Fibroblast of skin of right biceps (primary cell): ENCODE results near the gene TTLL1.
"Not testable (repeated sequence)": the region's sequence is repeated elsewhere in the genome, so short reads cannot be mapped to it uniquely, and the experiment has no call there.

Source experiments
- DNase-seq: peaks from one replicate; pipeline ENCODE4 v3.0.0-alpha.2; 2013

Gene TTLL1

GRCh38 chr22:43109921-43110443 is 20.8 kb upstream of the TTLL1 start:
- no peak for DNase-seq

GRCh38 chr22:43109511-43109910 is 20.3 kb upstream of the TTLL1 start:
- DNase-seq: no peak

- DNase-seq: no peak
Observed at GRCh38 chr22:43106302-43106701, 17.1 kb upstream of the TTLL1 start.

- not testable (repeated sequence) for DNase-seq
Observed at GRCh38 chr22:43104950-43105349, 15.8 kb upstream of the TTLL1 start.

GRCh38 chr22:43104056-43104625 is 14.9 kb upstream of the TTLL1 start:
- peak; percentile 26 for DNase-seq

DNA sequence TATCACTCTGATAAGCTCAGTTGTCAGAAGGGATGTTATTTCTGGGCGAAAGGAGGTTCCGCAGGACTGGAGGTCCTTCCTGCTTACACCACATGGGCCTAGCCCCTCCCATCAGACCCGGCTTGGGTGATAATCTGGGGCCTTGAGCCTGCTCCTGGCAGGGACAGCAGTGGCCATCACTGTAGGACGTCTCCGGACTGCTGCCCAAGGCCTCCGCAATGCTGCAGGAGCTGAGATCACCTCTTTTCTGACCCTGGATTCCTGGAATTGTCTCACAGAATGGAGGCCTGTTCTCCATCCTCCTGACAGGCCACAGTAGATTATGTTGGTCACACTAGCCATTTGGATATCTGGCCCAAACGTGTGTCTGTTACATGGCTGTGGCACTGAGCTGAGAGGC is 12.1 kb upstream of the TTLL1 start:
- no peak for DNase-seq

- DNase-seq: no peak
Observed at GRCh38 chr22:43100225-43100624, 11.0 kb upstream of the TTLL1 start.

DNA sequence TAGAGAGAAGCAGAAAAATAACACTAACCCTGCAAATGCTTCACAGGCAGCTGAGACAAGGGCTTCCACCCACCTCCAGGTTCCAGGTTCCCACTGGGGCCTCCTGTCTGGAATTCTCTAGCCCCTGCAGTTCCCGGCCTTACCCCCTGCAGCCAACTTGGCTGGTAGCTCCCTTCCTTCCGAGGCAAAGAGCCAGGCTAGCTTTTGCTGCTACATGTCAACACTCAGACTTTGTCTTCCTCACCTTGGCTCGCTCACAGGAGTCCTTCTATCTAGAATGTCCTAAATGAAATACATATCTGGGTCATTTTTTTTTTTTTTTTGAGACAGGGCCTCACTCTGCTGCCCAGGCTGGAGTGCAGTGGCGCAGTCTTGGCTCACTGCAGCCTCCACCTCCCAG is 9.9 kb upstream of the TTLL1 start:
- DNase-seq: no peak

GRCh38 chr22:43098356-43098755 is 9.2 kb upstream of the TTLL1 start:
- no peak for DNase-seq

- DNase-seq: no peak
Observed at GRCh38 chr22:43096420-43096819, 7.2 kb upstream of the TTLL1 start.

- DNase-seq: no peak
Observed at GRCh38 chr22:43094551-43094950, 5.4 kb upstream of the TTLL1 start.

- DNase-seq: no peak
Observed at GRCh38 chr22:43094085-43094484, 4.9 kb upstream of the TTLL1 start.

DNA sequence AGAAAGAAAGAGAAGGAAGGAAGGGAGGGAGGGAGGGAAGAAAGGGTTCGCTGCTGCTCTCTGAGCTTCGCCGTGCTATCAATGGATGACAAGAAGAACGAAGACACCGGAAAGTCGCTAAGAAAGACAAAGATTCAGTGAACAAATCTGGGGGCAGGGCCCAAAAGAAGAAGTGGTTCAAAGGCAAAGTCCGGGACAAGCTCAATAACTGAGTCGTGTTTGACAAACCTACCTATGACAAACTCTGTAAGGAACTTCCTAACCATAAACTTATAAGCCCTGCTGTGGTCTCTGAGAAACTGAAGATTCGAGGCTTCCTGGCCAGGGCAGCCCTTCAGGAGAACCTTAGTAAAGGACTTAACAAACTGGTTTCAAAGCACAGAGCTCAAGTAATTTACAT is 2.9 kb upstream of the TTLL1 start:
- no peak for DNase-seq

- peak; percentile 91 for DNase-seq
Observed at GRCh38 chr22:43090130-43090789, 1.1 kb upstream of the TTLL1 start.

GRCh38 chr22:43088627-43088983 is 586 bp downstream of the TTLL1 start:
- DNase-seq: no peak

GRCh38 chr22:43085658-43086606 is 3.3 kb downstream of the TTLL1 start:
- no peak for DNase-seq

GRCh38 chr22:43081968-43082367 is 7.2 kb downstream of the TTLL1 start:
- DNase-seq: peak; percentile 21

GRCh38 chr22:43080616-43081015 is 8.6 kb downstream of the TTLL1 start:
- no peak for DNase-seq

DNA sequence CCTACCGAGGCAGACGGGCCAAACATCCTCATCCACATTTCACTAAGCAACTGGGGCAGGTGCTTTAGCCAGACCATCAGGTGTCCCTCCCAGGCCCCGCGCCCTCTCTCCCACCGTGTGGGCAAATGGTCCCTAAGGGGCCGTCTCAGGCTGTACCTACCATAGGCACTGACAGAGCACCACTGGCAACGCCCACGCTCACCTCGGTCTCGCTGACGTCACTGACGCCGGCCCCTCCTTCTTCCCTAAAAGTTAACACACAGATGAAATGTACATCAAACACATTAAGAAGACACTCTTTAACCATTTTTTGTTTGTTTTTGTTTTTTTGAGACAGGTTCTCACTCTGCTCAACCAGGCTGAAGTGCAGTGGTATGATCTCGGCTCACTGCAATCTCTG is 9.4 kb downstream of the TTLL1 start:
- DNase-seq: no peak

- no peak for DNase-seq
Observed at GRCh38 chr22:43078522-43078921, 10.7 kb downstream of the TTLL1 start.

- no peak for DNase-seq
Observed at GRCh38 chr22:43077121-43077877, 11.9 kb downstream of the TTLL1 start.

DNA sequence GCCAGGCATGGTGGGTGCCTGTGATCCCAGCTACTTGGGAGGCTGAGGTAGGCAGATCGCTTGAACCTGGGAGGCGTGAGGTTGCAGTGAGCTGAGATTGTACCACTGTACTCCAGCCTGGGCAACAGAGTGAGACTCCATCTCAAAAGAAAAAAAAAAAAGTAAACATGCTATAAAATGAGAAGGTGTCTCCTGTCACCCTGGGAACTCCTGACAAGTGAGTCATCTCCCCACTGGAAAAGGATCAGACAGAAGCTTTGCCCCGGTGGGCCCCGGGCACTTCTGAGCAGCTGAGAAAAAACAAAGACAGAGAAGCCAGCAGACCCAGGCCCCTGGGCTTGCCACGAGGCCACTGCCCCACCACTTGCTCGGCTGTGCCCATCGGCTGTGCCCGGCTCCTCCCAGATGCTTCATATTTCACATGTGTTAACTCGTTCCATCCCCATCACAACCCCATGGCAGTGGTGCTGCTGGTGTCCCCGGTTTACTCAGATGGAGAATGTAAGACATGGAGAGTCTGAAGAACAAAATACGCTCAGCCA is 22.3 kb downstream of the TTLL1 start:
- DNase-seq: peak; percentile 80

DNA sequence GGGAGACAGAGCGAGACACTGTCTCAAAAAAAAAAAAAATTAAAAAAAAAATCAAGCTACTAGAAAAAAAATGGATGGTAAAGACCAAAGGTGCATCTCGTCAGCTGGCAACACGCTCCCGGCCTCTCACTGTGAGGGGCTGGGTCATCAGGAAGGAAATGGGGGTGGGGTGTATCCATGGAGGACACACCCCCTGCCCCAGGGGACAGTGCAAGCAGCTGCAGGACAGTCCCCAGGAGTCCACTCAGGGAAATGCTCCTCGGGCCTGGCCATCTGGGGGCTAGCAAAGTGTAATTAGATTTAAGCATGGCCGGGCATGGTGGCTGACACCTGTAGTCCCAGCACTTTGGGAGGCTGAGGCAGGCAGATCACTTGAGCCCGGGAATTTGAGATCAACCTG is 23.1 kb downstream of the TTLL1 start:
- no peak for DNase-seq
